HEK293 (cell line): ENCODE results near the gene VSTM2B.

ENCODE experiments used
- CTCF ChIA-PET: fragments of 350-600 bp; formaldehyde crosslinking; extraction: SDS; loops from one replicate; lab custom pipeline; 2021; ENCODE audit warnings: antibody characterized with exemption; lab: Yijun Ruan, JAX
- POLR2A ChIA-PET: fragments of 300-600 bp; formaldehyde crosslinking; extraction: SDS; loops from one replicate; lab custom pipeline; 2020; ENCODE audit warnings: antibody characterized with exemption, inconsistent platforms; lab: Yijun Ruan, JAX
- H3K27ac ChIP-seq: fragments of 200-500 bp; sonication (Bioruptor generic); 2 replicates; pipeline ENCODE4 v1.5.1; 2014; ENCODE audit warnings: low read depth, low read length, control low read depth, inconsistent platforms; ENCODE audit errors: extremely low read depth
- H3K36me3 ChIP-seq, 2 experiments: fragments of 200-500 bp in 1 of 2; sonication (Bioruptor generic) in 1 of 2; 1 replicate in 1 of 2; 2 replicates in 1 of 2; pipeline ENCODE4 v1.5.1; 2014 to 2017; ENCODE audit warnings: inconsistent platforms in 2 of 2, low read length in 2 of 2; ENCODE audit not compliant: control insufficient read depth in 2 of 2, insufficient read depth in 1 of 2
- H3K4me1 ChIP-seq: fragments of 200-500 bp; sonication (Bioruptor generic); 2 replicates; pipeline ENCODE4 v1.5.1; 2014; ENCODE audit warnings: mild to moderate bottlenecking, low read length, inconsistent platforms; ENCODE audit not compliant: control insufficient read depth, insufficient read depth
- H3K4me3 ChIP-seq: 2 replicates; pipeline ENCODE4 v1.5.1; 2011; ENCODE audit warnings: low read depth, mild to moderate bottlenecking, control low read depth, low read length, moderate library complexity
- H3K9me3 ChIP-seq: fragments of 200-500 bp; sonication (Bioruptor generic); 2 replicates; pipeline ENCODE4 v1.5.1; 2014; ENCODE audit warnings: low read depth, low read length, inconsistent platforms; ENCODE audit not compliant: control insufficient read depth, insufficient read depth
- KLF8 ChIP-seq: fragments of 450-650 bp; formaldehyde crosslinking; IDR thresholded peaks from 2 replicates; pipeline ENCODE4 v1.5.1; 2016; ENCODE audit warnings: missing biosample characterization, missing genetic modification characterization
- REST ChIP-seq: fragments of 450-650 bp; formaldehyde crosslinking; IDR thresholded peaks from 2 replicates; pipeline ENCODE4 v1.5.1; 2016; ENCODE audit warnings: missing biosample characterization, missing genetic modification characterization
- YY1 ChIP-seq: fragments of 450-650 bp; formaldehyde crosslinking; IDR thresholded peaks from 2 replicates; pipeline ENCODE4 v1.5.1; 2018; ENCODE audit warnings: missing biosample characterization, missing genetic modification characterization
- ZBTB10 ChIP-seq: fragments of 450-650 bp; formaldehyde crosslinking; IDR thresholded peaks from 2 replicates; pipeline ENCODE4 v1.5.1; 2016; ENCODE audit warnings: missing biosample characterization, missing genetic modification characterization
- ZBTB11 ChIP-seq: fragments of 450-650 bp; formaldehyde crosslinking; conservative IDR thresholded peaks from 2 replicates; pipeline ENCODE4 v1.5.1; 2016; ENCODE audit warnings: low read depth, missing biosample characterization, missing genetic modification characterization
- ZFHX2 ChIP-seq: fragments of 450-650 bp; formaldehyde crosslinking; conservative IDR thresholded peaks from 2 replicates; pipeline ENCODE4 v1.5.1; 2016; ENCODE audit warnings: missing biosample characterization, missing genetic modification characterization
- ZFP41 ChIP-seq: fragments of 450-650 bp; formaldehyde crosslinking; IDR thresholded peaks from 2 replicates; pipeline ENCODE4 v1.5.1; 2016; ENCODE audit warnings: missing biosample characterization, missing genetic modification characterization, borderline replicate concordance
- ZNF174 ChIP-seq: fragments of 450-650 bp; formaldehyde crosslinking; IDR thresholded peaks from 2 replicates; pipeline ENCODE4 v1.5.0; 2017; ENCODE audit warnings: missing biosample characterization, mild to moderate bottlenecking, missing genetic modification characterization
- ZNF280C ChIP-seq: fragments of 450-650 bp; formaldehyde crosslinking; IDR thresholded peaks from 2 replicates; pipeline ENCODE4 v1.5.1; 2016; ENCODE audit warnings: missing biosample characterization, missing genetic modification characterization
- ZNF292 ChIP-seq: fragments of 450-650 bp; formaldehyde crosslinking; IDR thresholded peaks from 2 replicates; pipeline ENCODE4 v1.5.1; 2016; ENCODE audit warnings: low read depth, missing biosample characterization, missing genetic modification characterization, borderline replicate concordance
- ZNF362 ChIP-seq: fragments of 450-650 bp; formaldehyde crosslinking; IDR thresholded peaks from 2 replicates; pipeline ENCODE4 v1.5.1; 2016; ENCODE audit warnings: missing biosample characterization, missing genetic modification characterization
- ZNF530 ChIP-seq: fragments of 450-650 bp; formaldehyde crosslinking; IDR thresholded peaks from 2 replicates; pipeline ENCODE4 v1.5.1; 2016; ENCODE audit warnings: low read depth, missing biosample characterization, missing genetic modification characterization
- ZNF560 ChIP-seq: fragments of 450-650 bp; formaldehyde crosslinking; IDR thresholded peaks from 2 replicates; pipeline ENCODE4 v1.5.1; 2017; ENCODE audit warnings: missing biosample characterization, missing genetic modification characterization, borderline replicate concordance
- ZNF623 ChIP-seq: fragments of 450-650 bp; formaldehyde crosslinking; IDR thresholded peaks from 2 replicates; pipeline ENCODE4 v1.5.1; 2016; ENCODE audit warnings: missing biosample characterization, missing genetic modification characterization
- ZNF843 ChIP-seq: fragments of 450-650 bp; formaldehyde crosslinking; IDR thresholded peaks from 2 replicates; pipeline ENCODE4 v1.5.1; 2016; ENCODE audit warnings: missing biosample characterization, missing genetic modification characterization

VSTM2B gene

GRCh38 chr19:29532097-29532496, 6.3 kb downstream of the VSTM2B start:
- TF ChIP-seq YY1 (tag by site-specific recombination) (peak; percentile 54; the same call in 1 of the 2 replicates), ZNF292 (tag by site-specific recombination) (no peak), ZNF280C (tag by site-specific recombination) (no peak)
- TF ChIP-seq, all 188 proteins: peak for 1
- CTCF ChIA-PET: interaction anchor here (1.2 kb wide), 1 partner anchor 9 kb away, joined by 4 read pairs; no protein-coding TSS in a partner anchor
- no peaks in the 10 kb centered on the region; the same call in 1 of the 2 replicates for H3K9me3 ChIP-seq
- no peak overlapping the region for H3K4me3 ChIP-seq
- no peak overlapping the region for H3K27ac ChIP-seq
- no peaks in the 10 kb centered on the region for H3K36me3 ChIP-seq
- H3K4me1 ChIP-seq: peaks cover 21% of the 10 kb centered on the region
- POLR2A ChIA-PET: no interaction called here

GRCh38 chr19:29532956-29533355, 7.2 kb downstream of the VSTM2B start:
- no peaks in the 10 kb centered on the region; the same call in 1 of the 2 replicates for H3K9me3 ChIP-seq
- POLR2A ChIA-PET: no interaction called here
- H3K4me3 ChIP-seq: no peak overlapping the region
- H3K36me3 ChIP-seq: no peaks in the 10 kb centered on the region
- TF ChIP-seq ZBTB11 (tag by site-specific recombination): no peak
- no peak for TF ChIP-seq ZNF530 (tag by site-specific recombination)
- H3K27ac ChIP-seq: no peak overlapping the region
- CTCF ChIA-PET: interaction anchor here (1.2 kb wide), 1 partner anchor 11 kb away, joined by 4 read pairs; no protein-coding TSS in a partner anchor
- peaks cover 14% of the 10 kb centered on the region for H3K4me1 ChIP-seq

- H3K9me3 ChIP-seq: no peaks in the 10 kb centered on the region; the same call in 1 of the 2 replicates
- no peaks in the 10 kb centered on the region for H3K36me3 ChIP-seq
- H3K4me3 ChIP-seq: no peak overlapping the region
- ChIA-PET POLR2A (no interaction called here), CTCF (interaction anchor here (0.6 to 1.2 kb wide), 2 partner anchors 12 to 650 kb away, joined by 3 to 4 read pairs; no protein-coding TSS in a partner anchor)
- peaks cover 8% of the 10 kb centered on the region for H3K4me1 ChIP-seq
- no peak overlapping the region for H3K27ac ChIP-seq
- TF ChIP-seq ZNF623 (tag by site-specific recombination): no peak
- no peak for TF ChIP-seq ZFHX2 (tag by site-specific recombination)
- no peak for TF ChIP-seq ZNF560 (tag by site-specific recombination)
- no peak for TF ChIP-seq ZNF174 (tag by site-specific recombination)
- TF ChIP-seq ZNF843: no peak
- TF ChIP-seq KLF8 (tag by site-specific recombination): no peak
- no peak for TF ChIP-seq REST (tag by site-specific recombination)
- TF ChIP-seq ZNF362 (tag by site-specific recombination): no peak
- no peak for TF ChIP-seq ZFP41 (tag by site-specific recombination)
- TF ChIP-seq ZBTB10 (tag by site-specific recombination): no peak
Observed at GRCh38 chr19:29533578-29534544, 8.1 kb downstream of the VSTM2B start.
